HepG2 (cell line): Measurements from ENCODE around the gene IBA57. TPM values are rescaled to one million over a fixed set of nuclear protein-coding genes. Genes with fewer than 3 reads are reported as not detected.

Experiments
- AGO2 ChIP-seq: fragments of 200-400 bp; formaldehyde crosslinking; optimal IDR thresholded peaks from 2 replicates; pipeline ENCODE3; 2017; ENCODE audit warnings: mild to moderate bottlenecking, low read depth, low read length, moderate library complexity
- GTF2F1 ChIP-seq: fragments of 150-350 bp; IDR thresholded peaks from 2 replicates; pipeline ENCODE4 v1.6.1; 2014; ENCODE audit warnings: low read length
- HOXA3 ChIP-seq: sonication (generic); formaldehyde crosslinking; IDR thresholded peaks from 2 replicates; pipeline ENCODE4 v1.5.0; 2020; ENCODE audit warnings: missing genetic modification reagents
- MED1 ChIP-seq: sonication (generic); formaldehyde crosslinking; IDR thresholded peaks from 2 replicates; pipeline ENCODE4 v1.4.0; 2020; ENCODE audit warnings: missing genetic modification reagents
- NR2F2 ChIP-seq: IDR thresholded peaks from 2 replicates; pipeline ENCODE4 v1.6.1; 2012; ENCODE audit warnings: low read depth, inconsistent platforms, borderline replicate concordance
- NRL ChIP-seq: sonication (generic); formaldehyde crosslinking; IDR thresholded peaks from 2 replicates; pipeline ENCODE4 v1.5.0; 2020; ENCODE audit warnings: missing genetic modification reagents, mild to moderate bottlenecking, moderate library complexity, borderline replicate concordance
- PHF21A ChIP-seq: sonication (generic); formaldehyde crosslinking; IDR thresholded peaks from 2 replicates; pipeline ENCODE4 v1.5.0; 2020; ENCODE audit warnings: mild to moderate bottlenecking, missing genetic modification reagents
- SMAD9 ChIP-seq: sonication (generic); formaldehyde crosslinking; IDR thresholded peaks from 2 replicates; pipeline ENCODE4 v1.5.1; 2020; ENCODE audit warnings: mild to moderate bottlenecking, missing genetic modification reagents
- ZNF33B ChIP-seq: sonication (generic); formaldehyde crosslinking; IDR thresholded peaks from 2 replicates; pipeline ENCODE4 v1.5.1; 2020; ENCODE audit warnings: mild to moderate bottlenecking, missing genetic modification reagents
- ZNF550 ChIP-seq: sonication (generic); formaldehyde crosslinking; IDR thresholded peaks from 2 replicates; pipeline ENCODE4 v1.4.0; 2020; ENCODE audit warnings: mild to moderate bottlenecking, missing genetic modification reagents, borderline replicate concordance
- polyA plus RNA-seq, 8 experiments: library from polyadenylated mRNA; depleted of rRNA in 3 of 8; stranded (reverse) in 7 of 8; unstranded in 1 of 8; fragments of >200 nt; fragmentation: Illumina TruSeq in 4 of 8; extraction: Trizol in 4 of 8; gene quantifications; 2 replicates each; pipeline versions ENCODE4 v1.2.1 to v1.2.3, GENCODE V29; 2011 to 2016; ENCODE audit warnings: low read depth in 4 of 8, missing spikeins in 1 of 8, mixed read lengths in 1 of 8; ENCODE audit not compliant: insufficient read depth in 1 of 8
- total RNA-seq, 5 experiments: library from RNA; depleted of rRNA; stranded (reverse); fragments of >200 nt; fragmentation: Illumina TruSeq; extraction: Trizol; gene quantifications; 2 replicates each; pipeline ENCODE4 v1.2.3, GENCODE V29; 2016; ENCODE audit warnings: low read depth in 1 of 5
- TF ChIP-seq, protein P1 (sequence below), 2 experiments: sonication (generic) in 1 of 2; formaldehyde crosslinking in 1 of 2; IDR thresholded peaks; 2 replicates each; pipeline versions ENCODE4 v1.4.0 to v1.6.1; 2016 to 2020; ENCODE audit warnings: borderline replicate concordance in 1 of 2, low read depth in 1 of 2, mild to moderate bottlenecking in 1 of 2, missing genetic modification reagents in 1 of 2
- TF ChIP-seq, protein P2 (sequence below): sonication (generic); formaldehyde crosslinking; IDR thresholded peaks from 2 replicates; pipeline ENCODE4 v1.8.0; 2022; ENCODE audit warnings: missing genetic modification reagents, low read depth, mild to moderate bottlenecking, borderline replicate concordance
- TF ChIP-seq, protein P3 (sequence below), 2 experiments: sonication (generic) in 1 of 2; formaldehyde crosslinking in 1 of 2; IDR thresholded peaks; 2 replicates each; pipeline versions ENCODE4 v1.4.0 to v1.6.1; 2018 to 2020; ENCODE audit warnings: missing genetic modification reagents in 2 of 2, borderline replicate concordance in 1 of 2, low read depth in 1 of 2, mild to moderate bottlenecking in 1 of 2, missing biosample characterization in 1 of 2
- TF ChIP-seq, protein P4 (sequence below): sonication (generic); formaldehyde crosslinking; IDR thresholded peaks from 2 replicates; pipeline ENCODE4 v1.5.0; 2020; ENCODE audit warnings: missing genetic modification reagents, mild to moderate bottlenecking, borderline replicate concordance
- TF ChIP-seq, protein P5 (sequence below): sonication (generic); formaldehyde crosslinking; IDR thresholded peaks from 2 replicates; pipeline ENCODE4 v1.5.1; 2020; ENCODE audit warnings: mild to moderate bottlenecking, missing genetic modification reagents, moderate library complexity

Gene IBA57
- total and polyA plus RNA-seq, 2 of the 13 experiments (the other 11 are each of a cell fraction or from before 2014, with no cell fraction given) = 2.3 to 10.2 TPM

DNA sequence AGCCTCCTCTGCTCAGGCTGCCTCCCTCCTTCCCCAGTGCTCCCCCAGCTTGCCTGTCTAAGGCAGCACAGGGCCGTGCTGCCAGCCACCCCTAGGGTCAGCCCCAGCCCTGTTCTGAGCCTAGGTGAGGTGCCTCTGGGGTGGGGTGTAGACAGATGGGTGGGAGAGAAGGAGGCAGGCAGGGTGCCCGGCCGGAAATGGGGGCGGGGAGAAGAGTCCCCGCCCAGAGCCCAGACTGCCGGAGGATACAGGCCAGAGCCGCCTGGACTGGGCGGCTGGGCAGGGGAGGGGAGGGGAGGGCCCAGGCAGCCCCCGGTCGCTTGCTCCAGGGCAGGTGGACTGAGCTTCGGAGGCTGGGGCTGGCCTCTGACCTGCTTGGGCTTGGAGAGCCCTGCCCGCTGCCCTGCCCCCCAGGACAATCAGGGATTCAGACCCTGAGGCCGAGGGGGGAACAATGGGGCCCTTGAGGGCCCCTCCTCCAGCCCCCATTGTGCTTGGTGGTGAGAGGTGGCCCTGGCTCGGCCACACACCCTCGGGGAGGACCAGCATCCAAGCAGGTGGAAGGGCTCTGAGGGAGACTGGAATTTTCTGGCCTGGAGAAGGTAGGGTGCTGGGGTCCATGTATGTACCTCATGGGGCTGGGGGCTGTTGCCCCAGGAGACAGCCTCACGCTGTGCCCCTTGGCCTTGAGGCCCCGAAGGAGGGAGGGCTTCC lies 16.0 kb upstream of the IBA57 start, which contains the start of gene GJC2 (continued):
- TF ChIP-seq, protein P1, sequence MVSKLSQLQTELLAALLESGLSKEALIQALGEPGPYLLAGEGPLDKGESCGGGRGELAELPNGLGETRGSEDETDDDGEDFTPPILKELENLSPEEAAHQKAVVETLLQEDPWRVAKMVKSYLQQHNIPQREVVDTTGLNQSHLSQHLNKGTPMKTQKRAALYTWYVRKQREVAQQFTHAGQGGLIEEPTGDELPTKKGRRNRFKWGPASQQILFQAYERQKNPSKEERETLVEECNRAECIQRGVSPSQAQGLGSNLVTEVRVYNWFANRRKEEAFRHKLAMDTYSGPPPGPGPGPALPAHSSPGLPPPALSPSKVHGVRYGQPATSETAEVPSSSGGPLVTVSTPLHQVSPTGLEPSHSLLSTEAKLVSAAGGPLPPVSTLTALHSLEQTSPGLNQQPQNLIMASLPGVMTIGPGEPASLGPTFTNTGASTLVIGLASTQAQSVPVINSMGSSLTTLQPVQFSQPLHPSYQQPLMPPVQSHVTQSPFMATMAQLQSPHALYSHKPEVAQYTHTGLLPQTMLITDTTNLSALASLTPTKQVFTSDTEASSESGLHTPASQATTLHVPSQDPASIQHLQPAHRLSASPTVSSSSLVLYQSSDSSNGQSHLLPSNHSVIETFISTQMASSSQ (IDR thresholded peaks at IDR 0.05; ENCODE audit: low read depth) = no peak
- TF ChIP-seq, protein P1 (CRISPR knock-in tag; IDR thresholded peaks at IDR 0.05; ENCODE audit: borderline replicate concordance) = peak; percentile 4; the same call in 1 of the 2 replicates
- TF ChIP-seq PHF21A (CRISPR knock-in tag) (peak; percentile 79), AGO2 (peak; percentile 69), NRL (CRISPR knock-in tag) (peak; percentile 37; the same call in 1 of the 2 replicates), NR2F2 (no peak), HOXA3 (CRISPR knock-in tag) (peak; percentile 62), ZNF550 (no peak), SMAD9 (CRISPR knock-in tag) (no peak), GTF2F1 (no peak), MED1 (CRISPR knock-in tag) (peak; percentile 67), ZNF33B (CRISPR knock-in tag) (0 out of 2 replicates have a peak, but pooled peaks have one; percentile 34)
- TF ChIP-seq, protein P2, sequence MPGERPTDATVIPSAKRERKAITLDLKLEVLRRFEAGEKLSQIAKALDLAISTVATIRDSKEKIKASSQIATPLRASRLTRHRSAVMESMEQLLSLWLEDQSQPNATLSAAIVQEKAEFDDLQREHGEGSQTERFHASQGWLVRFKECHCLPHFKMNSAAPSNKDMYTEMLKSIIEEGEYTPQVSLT (CRISPR knock-in tag) = 0 out of 2 replicates have a peak, but pooled peaks have one; percentile 51
- TF ChIP-seq, protein P3, sequence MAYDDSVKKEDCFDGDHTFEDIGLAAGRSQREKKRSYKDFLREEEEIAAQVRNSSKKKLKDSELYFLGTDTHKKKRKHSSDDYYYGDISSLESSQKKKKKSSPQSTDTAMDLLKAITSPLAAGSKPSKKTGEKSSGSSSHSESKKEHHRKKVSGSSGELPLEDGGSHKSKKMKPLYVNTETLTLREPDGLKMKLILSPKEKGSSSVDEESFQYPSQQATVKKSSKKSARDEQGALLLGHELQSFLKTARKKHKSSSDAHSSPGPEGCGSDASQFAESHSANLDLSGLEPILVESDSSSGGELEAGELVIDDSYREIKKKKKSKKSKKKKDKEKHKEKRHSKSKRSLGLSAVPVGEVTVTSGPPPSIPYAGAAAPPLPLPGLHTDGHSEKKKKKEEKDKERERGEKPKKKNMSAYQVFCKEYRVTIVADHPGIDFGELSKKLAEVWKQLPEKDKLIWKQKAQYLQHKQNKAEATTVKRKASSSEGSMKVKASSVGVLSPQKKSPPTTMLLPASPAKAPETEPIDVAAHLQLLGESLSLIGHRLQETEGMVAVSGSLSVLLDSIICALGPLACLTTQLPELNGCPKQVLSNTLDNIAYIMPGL (CRISPR knock-in tag; IDR thresholded peaks at IDR 0.05; ENCODE audit: borderline replicate concordance in 1 of 2, low read depth in 1 of 2) = no peak; a peak in 1 of 4 replicates
- TF ChIP-seq, protein P4, sequence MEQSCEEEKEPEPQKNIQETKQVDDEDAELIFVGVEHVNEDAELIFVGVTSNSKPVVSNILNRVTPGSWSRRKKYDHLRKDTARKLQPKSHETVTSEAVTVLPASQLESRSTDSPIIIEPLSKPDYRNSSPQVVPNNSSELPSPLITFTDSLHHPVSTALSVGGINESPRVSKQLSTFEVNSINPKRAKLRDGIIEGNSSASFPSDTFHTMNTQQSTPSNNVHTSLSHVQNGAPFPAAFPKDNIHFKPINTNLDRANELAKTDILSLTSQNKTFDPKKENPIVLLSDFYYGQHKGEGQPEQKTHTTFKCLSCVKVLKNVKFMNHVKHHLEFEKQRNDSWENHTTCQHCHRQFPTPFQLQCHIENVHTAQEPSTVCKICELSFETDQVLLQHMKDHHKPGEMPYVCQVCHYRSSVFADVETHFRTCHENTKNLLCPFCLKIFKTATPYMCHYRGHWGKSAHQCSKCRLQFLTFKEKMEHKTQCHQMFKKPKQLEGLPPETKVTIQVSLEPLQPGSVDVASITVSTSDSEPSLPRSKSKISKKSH (CRISPR knock-in tag) = peak; percentile 25; the same call in 1 of the 2 replicates
- TF ChIP-seq, protein P5, sequence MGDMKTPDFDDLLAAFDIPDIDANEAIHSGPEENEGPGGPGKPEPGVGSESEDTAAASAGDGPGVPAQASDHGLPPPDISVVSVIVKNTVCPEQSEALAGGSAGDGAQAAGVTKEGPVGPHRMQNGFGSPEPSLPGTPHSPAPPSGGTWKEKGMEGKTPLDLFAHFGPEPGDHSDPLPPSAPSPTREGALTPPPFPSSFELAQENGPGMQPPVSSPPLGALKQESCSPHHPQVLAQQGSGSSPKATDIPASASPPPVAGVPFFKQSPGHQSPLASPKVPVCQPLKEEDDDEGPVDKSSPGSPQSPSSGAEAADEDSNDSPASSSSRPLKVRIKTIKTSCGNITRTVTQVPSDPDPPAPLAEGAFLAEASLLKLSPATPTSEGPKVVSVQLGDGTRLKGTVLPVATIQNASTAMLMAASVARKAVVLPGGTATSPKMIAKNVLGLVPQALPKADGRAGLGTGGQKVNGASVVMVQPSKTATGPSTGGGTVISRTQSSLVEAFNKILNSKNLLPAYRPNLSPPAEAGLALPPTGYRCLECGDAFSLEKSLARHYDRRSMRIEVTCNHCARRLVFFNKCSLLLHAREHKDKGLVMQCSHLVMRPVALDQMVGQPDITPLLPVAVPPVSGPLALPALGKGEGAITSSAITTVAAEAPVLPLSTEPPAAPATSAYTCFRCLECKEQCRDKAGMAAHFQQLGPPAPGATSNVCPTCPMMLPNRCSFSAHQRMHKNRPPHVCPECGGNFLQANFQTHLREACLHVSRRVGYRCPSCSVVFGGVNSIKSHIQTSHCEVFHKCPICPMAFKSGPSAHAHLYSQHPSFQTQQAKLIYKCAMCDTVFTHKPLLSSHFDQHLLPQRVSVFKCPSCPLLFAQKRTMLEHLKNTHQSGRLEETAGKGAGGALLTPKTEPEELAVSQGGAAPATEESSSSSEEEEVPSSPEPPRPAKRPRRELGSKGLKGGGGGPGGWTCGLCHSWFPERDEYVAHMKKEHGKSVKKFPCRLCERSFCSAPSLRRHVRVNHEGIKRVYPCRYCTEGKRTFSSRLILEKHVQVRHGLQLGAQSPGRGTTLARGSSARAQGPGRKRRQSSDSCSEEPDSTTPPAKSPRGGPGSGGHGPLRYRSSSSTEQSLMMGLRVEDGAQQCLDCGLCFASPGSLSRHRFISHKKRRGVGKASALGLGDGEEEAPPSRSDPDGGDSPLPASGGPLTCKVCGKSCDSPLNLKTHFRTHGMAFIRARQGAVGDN (CRISPR knock-in tag) = peak; percentile 74
